NB4 (cell line): Measurements from ENCODE around the gene HADHB.
"Not testable (repeated sequence)": the region's sequence is repeated elsewhere in the genome, so short reads cannot be mapped to it uniquely, and the experiment has no call there.

ENCODE experiments used
- DNase-seq: peaks from one replicate; pipeline ENCODE4 v3.0.0; 2010; ENCODE audit warnings: low read depth
- H3K4me3 ChIP-seq: one replicate; pipeline ENCODE4 v1.5.1; 2011; ENCODE audit warnings: mild to moderate bottlenecking, low read depth, low read length, moderate library complexity
- MYC ChIP-seq: IDR thresholded peaks from 2 replicates; pipeline ENCODE4 v1.6.1; 2011; ENCODE audit warnings: low read depth, low read length
- POLR2A ChIP-seq: IDR thresholded peaks from 2 replicates; pipeline ENCODE4 v1.6.1; 2011; ENCODE audit warnings: mild to moderate bottlenecking; ENCODE audit not compliant: insufficient read length; ENCODE audit errors: extremely low read depth
- TF ChIP-seq, protein P1 (sequence below): IDR thresholded peaks from one replicate; pipeline ENCODE4 v1.5.1; 2012; ENCODE audit warnings: low read depth, low read length
- TF ChIP-seq, protein P2 (sequence below): IDR thresholded peaks from 2 replicates; pipeline ENCODE4 v1.6.1; 2011; ENCODE audit warnings: low read depth, low read length

Gene HADHB

DNA sequence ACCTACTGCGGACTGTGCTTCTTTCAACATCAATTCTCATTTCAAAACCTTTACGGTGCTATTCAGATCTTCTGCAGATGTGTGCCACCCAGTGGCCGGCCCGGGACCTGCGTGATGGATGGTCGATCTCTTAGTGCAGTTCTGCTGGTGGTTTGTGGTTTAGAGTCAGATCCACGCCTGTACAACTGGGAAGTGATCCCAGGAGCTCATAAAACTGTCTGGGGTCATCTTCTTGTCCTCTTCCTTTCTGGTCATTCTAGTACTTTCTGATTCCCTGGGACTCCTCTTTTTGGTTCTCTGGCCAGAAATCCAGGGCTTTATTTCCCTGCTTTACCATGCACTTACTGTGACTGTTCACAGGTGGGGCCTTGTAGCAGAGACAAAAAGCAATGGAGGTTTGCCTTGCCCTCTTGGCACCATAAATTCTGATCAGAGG, 85.4 kb downstream of the HADHB start:
- TF ChIP-seq, protein P1, sequence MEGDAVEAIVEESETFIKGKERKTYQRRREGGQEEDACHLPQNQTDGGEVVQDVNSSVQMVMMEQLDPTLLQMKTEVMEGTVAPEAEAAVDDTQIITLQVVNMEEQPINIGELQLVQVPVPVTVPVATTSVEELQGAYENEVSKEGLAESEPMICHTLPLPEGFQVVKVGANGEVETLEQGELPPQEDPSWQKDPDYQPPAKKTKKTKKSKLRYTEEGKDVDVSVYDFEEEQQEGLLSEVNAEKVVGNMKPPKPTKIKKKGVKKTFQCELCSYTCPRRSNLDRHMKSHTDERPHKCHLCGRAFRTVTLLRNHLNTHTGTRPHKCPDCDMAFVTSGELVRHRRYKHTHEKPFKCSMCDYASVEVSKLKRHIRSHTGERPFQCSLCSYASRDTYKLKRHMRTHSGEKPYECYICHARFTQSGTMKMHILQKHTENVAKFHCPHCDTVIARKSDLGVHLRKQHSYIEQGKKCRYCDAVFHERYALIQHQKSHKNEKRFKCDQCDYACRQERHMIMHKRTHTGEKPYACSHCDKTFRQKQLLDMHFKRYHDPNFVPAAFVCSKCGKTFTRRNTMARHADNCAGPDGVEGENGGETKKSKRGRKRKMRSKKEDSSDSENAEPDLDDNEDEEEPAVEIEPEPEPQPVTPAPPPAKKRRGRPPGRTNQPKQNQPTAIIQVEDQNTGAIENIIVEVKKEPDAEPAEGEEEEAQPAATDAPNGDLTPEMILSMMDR, result peak; percentile 92
- TF ChIP-seq, protein P2, sequence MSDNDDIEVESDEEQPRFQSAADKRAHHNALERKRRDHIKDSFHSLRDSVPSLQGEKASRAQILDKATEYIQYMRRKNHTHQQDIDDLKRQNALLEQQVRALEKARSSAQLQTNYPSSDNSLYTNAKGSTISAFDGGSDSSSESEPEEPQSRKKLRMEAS, result peak; percentile 56
- no peak for TF ChIP-seq POLR2A
- peak; percentile 39; the same call in 1 of the 2 replicates for TF ChIP-seq MYC
- peak; percentile 98 for DNase-seq
- peak overlapping the region; percentile 68 for H3K4me3 ChIP-seq

DNA sequence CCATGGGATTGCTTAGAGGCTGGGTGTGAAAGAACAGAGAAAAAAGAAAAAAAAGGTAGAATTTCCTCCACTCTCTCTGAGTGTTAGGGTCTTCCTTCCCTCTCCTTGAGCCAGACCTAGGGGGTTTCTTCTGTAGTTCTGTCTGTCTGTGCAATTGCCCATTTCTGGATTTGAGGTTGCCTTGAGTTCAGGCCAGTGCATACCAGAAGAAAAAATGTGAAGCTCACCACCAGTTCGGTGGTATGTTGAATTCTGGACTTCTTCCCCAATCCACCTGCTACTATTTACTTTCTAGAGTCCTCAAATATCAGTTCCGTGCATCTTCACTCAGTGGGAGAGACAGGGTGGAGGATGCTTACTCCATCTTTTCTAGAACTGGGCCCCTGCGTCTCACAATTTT, 85.9 kb downstream of the HADHB start:
- no peak for DNase-seq
- TF ChIP-seq, protein P1, result no peak
- TF ChIP-seq, protein P2, result no peak
- TF ChIP-seq MYC, result no peak
- no peak for TF ChIP-seq POLR2A
- H3K4me3 ChIP-seq, result peak overlapping the region; percentile 68

GRCh38 chr2:26331321-26331720, 86.6 kb downstream of the HADHB start:
- DNase-seq, H3K4me3 ChIP-seq: not testable (repeated sequence)

- no peak for DNase-seq
Observed at GRCh38 chr2:26333293-26333692, 88.6 kb downstream of the HADHB start.

DNA sequence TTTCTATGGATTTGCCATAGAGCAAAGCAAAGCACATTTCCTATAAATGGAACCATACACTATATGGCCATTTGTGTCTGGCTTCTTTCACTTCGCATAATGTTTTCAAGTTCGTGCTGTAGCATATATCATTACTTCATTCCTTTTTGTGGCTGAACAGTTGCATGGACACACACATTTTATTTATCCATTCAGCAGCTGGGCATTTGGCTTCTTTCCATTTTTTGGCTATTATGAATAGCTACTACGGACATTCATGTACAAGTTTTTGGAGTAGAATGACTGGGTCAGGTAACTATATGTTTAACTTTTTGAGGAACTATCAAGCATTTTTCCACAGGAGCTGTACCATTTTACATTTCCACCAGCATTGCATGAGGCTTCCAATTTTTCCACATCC, 90.5 kb downstream of the HADHB start:
- H3K4me3 ChIP-seq, result no peak overlapping the region
- DNase-seq, result no peak
- TF ChIP-seq, protein P1, result no peak
- TF ChIP-seq, protein P2, result no peak
- TF ChIP-seq MYC (no peak), POLR2A (no peak)

More at GRCh38 chr2:26333293-26333692, 88.6 kb downstream of the HADHB start:
- no peak for TF ChIP-seq MYC
- TF ChIP-seq, protein P1, result no peak
- TF ChIP-seq, protein P2, result no peak
- no peak for TF ChIP-seq POLR2A
- no peak overlapping the region for H3K4me3 ChIP-seq

DNA sequence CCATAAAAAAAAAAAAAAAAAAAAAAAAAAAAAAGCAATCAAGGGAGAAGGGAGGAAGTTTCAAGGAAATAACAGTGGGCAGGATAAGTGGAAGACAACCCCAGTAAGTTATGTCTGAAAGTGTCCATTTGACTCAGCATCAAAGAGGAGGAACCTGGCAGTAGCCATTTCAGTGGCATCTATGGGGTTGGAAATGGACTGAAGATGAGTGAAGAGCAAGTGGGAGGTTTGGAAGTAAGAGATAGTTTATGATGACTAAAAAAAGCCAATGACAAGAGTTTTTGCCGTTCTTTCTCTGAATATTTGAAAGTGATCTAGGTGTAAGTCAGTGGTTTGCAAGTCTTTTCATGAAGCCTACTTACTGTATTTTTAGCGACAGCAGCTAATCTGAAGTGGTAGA, 92.0 kb downstream of the HADHB start:
- DNase-seq, result no peak
- no peak for TF ChIP-seq MYC
- TF ChIP-seq, protein P1, result no peak
- no peak overlapping the region for H3K4me3 ChIP-seq
